Iris pigment epithelial cell (primary cell): ENCODE results near the gene SARS2.
A peak's percentile ranks its signal among the peaks of the same experiment; 100 is the strongest.
"Not testable (repeated sequence)": the region's sequence is repeated elsewhere in the genome, so short reads cannot be mapped to it uniquely, and the experiment has no call there.

Experiments used
- DNase-seq: peaks from one replicate; pipeline ENCODE4 v3.0.0-alpha.2; 2011; ENCODE audit warnings: low read depth

The SARS2 gene

GRCh38 chr19:38929929-38930775, at the start of gene SARS2:
TSS of gene SARS2 (minus strand) at chr19:38930763. CDS start at chr19:38930736, 27 bp downstream.
- peak; percentile 91 for DNase-seq

GRCh38 chr19:38979812-38980211, 49.2 kb upstream of the SARS2 start:
- DNase-seq: no peak

GRCh38 chr19:38978326-38978689, 47.7 kb upstream of the SARS2 start:
- DNase-seq: no peak

- peak; percentile 69 for DNase-seq
Observed at GRCh38 chr19:38977445-38978325, 47.1 kb upstream of the SARS2 start.

GRCh38 chr19:38975861-38976271, 45.3 kb upstream of the SARS2 start:
- DNase-seq: peak; percentile 39

GRCh38 chr19:38975214-38975860, 44.8 kb upstream of the SARS2 start, which contains the start of gene FBXO17:
TSS of gene FBXO17 (minus strand) at chr19:38975742. CDS start at chr19:38950319, 25,423 bp downstream.
- DNase-seq: peak; percentile 70

- DNase-seq: no peak
Observed at GRCh38 chr19:38974624-38975213, 44.2 kb upstream of the SARS2 start.

- DNase-seq: no peak
Observed at GRCh38 chr19:38971672-38972071, 41.1 kb upstream of the SARS2 start.

- peak; percentile 64 for DNase-seq
Observed at GRCh38 chr19:38970664-38971532, 40.3 kb upstream of the SARS2 start.

- not testable (repeated sequence) for DNase-seq
Observed at GRCh38 chr19:38966149-38966548, 35.6 kb upstream of the SARS2 start.

- DNase-seq: no peak
Observed at GRCh38 chr19:38964738-38965137, 34.2 kb upstream of the SARS2 start.

GRCh38 chr19:38959618-38960017, 29.1 kb upstream of the SARS2 start:
- DNase-seq: no peak

GRCh38 chr19:38958301-38958700, 27.7 kb upstream of the SARS2 start:
- DNase-seq: no peak

GRCh38 chr19:38956264-38956663, 25.7 kb upstream of the SARS2 start:
- DNase-seq: no peak

GRCh38 chr19:38953677-38954076, 23.1 kb upstream of the SARS2 start:
- DNase-seq: no peak

- peak; percentile 36 for DNase-seq
Observed at GRCh38 chr19:38952395-38953165, 22.0 kb upstream of the SARS2 start.

GRCh38 chr19:38951187-38951586, 20.6 kb upstream of the SARS2 start:
- DNase-seq: no peak

- peak; percentile 91 for DNase-seq
Observed at GRCh38 chr19:38949580-38950367, 19.2 kb upstream of the SARS2 start.
